ENCODE data around the gene FAHD2A. TPM values are rescaled to one million over a fixed set of nuclear protein-coding genes. Genes with fewer than 3 reads are reported as not detected.
A peak's percentile ranks its signal among the peaks of the same experiment; 100 is the strongest.
"Not testable (repeated sequence)": the region's sequence is repeated elsewhere in the genome, so short reads cannot be mapped to it uniquely, and the experiment has no call there.

Gene FAHD2A
- total RNA-seq, 1 experiment from 2014 or later, result 26.3 TPM

GRCh38 chr2:95375532-95376150, 26.9 kb upstream of the FAHD2A start:
- no peak for DNase-seq (ENCODE audit: low read depth)

- no peak for DNase-seq (ENCODE audit: low read depth)
These were observed 25.9 kb upstream of the FAHD2A start for GRCh38 chr2:95376311-95377215.

DNA sequence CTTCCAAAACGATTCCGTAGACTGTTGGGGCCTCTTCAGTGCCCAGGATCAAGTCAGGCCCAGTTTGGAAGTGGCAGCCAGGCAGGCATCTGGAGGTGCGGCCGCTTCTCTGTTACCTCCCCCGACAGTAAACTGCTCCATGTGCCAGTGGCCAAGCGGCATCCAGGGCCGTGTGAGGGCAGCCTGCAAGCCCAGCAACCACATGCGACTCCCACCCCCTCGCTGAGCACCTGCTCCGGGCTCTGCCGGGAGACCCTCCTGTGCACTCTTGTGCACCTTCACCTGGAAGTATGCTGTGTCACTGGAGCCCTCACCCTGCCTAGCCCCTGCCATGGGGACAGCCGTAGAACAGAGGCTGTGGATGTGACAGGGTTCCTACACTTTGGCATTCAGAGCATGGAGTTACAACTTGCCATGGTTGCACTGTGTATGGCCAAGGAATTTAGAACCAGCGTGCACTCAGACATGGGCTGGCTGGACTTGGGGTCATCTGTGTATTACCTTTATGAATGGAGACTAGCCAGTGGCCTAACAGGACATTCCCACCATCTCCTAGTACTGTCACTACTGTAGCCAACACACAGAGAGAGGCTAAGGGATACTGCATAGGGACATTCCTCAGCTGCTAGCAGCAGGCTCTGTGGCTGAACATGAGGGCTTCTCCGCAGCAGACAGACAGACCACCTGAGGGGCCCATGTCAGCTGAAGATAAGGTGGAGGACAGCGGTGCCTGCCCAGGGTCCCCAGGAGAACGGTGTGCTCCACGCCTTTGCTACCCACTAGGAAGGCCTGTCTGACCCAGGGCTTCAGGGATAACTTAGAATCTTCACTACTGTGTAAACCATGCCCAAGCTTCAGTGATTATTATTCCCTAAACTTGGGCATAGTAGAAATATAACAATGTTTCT, 25.0 kb upstream of the FAHD2A start:
- no peak for DNase-seq (ENCODE audit: low read depth)

GRCh38 chr2:95378281-95378680, 24.2 kb upstream of the FAHD2A start:
- DNase-seq (ENCODE audit: low read depth), result not testable (repeated sequence)

- DNase-seq (ENCODE audit: low read depth), result no peak
These were observed 23.1 kb upstream of the FAHD2A start for GRCh38 chr2:95379371-95379831.

DNA sequence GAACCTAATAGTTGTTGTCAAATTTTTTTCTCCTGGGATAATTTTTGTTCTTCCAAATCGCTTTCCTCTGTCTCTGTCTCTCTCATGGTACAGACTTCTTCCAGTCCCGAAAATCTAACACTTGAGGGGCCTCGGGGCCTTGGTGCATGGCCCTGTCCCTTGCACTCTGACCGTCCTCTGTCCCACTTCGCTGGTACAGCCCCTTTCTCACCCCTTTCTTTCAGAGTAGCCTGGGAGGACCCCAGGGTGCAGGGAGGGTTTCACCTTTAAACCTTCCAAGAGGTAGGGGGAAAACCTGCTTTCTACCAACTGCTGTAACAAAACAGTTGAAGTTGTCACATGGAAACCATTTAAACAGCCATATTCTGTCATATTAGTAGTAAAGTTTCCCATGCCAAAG, 22.2 kb upstream of the FAHD2A start:
- DNase-seq (ENCODE audit: low read depth), result no peak

GRCh38 chr2:95380731-95381130, 21.8 kb upstream of the FAHD2A start:
- DNase-seq (ENCODE audit: low read depth), result no peak

DNA sequence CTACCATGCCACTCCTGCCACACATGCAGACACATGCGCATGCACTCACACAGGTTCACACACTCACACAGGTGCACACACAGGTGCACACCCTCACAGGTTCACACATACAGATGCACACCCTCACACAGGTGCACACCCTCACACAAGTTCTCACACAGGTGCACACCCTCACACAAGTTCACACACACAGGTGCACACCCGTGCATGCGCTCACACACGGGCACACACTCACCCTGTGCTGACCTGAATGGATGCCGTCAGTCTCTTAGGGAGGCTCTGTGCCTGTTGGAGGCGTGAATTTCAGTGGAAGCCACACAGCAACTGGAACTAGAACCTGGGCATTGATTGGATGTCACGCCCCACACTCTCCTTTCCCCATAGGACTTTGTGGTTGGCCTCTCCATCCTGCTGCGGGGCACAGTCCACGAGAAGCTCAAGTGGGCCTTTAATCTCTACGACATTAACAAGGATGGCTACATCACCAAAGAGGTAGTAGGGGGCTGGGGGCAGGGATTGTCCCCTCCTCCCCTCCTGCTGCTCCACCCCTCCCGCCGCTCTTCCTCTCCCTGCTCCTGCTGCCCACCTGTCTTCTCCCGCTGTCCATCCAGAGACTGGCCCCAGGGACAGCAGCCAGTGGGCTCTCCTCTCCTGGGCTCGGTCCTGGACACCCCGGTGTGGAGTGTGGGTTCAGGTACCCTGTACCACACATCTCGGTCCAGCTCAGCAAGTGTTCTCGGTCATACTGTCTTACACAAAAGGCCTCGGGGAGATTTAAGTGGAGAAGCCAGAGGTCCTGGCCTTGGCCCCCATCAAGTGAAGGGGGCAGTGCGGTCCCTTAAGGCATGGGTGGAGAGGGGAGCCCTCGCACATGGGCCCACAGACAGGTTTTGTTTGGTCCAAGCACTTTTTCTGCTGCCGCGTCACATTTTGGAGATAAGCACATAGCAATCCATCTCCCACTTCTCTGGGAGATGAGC, 21.0 kb upstream of the FAHD2A start:
- no peak for DNase-seq (ENCODE audit: low read depth)

GRCh38 chr2:95382192-95382591, 20.3 kb upstream of the FAHD2A start:
- DNase-seq (ENCODE audit: low read depth), result no peak

- DNase-seq (ENCODE audit: low read depth), result no peak
These were observed 19.5 kb upstream of the FAHD2A start for GRCh38 chr2:95382686-95383634.

- DNase-seq (ENCODE audit: low read depth), result no peak
These were observed 18.9 kb upstream of the FAHD2A start for GRCh38 chr2:95383635-95384027.

DNA sequence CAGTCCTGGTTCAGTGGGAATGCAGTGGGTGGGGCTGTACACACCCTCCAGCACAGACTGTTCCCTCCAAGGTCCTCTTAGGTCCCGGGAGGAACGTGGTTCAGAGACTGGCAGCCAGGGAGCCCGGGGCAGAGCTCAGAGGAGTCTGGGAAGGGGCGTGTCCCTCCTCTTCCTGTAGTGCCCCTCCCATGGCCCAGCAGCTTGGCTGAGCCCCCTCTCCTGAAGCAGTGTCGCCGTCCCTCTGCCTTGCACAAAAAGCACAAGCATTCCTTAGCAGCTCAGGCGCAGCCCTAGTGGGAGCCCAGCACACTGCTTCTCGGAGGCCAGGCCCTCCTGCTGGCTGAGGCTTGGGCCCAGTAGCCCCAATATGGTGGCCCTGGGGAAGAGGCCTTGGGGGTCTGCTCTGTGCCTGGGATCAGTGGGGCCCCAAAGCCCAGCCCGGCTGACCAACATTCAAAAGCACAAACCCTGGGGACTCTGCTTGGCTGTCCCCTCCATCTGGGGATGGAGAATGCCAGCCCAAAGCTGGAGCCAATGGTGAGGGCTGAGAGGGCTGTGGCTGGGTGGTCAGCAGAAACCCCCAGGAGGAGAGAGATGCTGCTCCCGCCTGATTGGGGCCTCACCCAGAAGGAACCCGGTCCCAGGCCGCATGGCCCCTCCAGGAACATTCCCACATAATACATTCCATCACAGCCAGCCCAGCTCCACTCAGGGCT, 17.5 kb upstream of the FAHD2A start:
- DNase-seq (ENCODE audit: low read depth), result no peak

- no peak for DNase-seq (ENCODE audit: low read depth)
These were observed 16.9 kb upstream of the FAHD2A start for GRCh38 chr2:95385570-95385984.

DNA sequence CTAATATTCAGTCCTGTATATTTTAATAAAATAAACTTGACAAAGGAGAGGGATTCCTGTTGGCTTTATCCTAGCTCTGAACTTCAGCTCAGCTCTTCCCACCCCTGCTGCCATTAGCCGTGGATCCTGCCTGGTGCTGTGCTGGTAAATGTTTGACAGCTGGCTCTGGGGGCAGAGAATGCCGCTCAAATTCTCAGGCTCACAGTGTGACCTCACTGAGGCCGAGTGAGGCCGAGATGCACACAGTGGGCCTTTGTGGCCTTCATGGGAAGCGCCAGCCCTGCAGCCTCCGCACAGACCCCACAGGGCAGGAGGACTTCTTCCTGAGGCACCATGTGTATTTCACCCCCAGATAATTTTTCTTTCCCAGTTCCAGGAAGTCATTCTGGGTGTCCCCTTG, 16.5 kb upstream of the FAHD2A start:
- DNase-seq (ENCODE audit: low read depth), result no peak

DNA sequence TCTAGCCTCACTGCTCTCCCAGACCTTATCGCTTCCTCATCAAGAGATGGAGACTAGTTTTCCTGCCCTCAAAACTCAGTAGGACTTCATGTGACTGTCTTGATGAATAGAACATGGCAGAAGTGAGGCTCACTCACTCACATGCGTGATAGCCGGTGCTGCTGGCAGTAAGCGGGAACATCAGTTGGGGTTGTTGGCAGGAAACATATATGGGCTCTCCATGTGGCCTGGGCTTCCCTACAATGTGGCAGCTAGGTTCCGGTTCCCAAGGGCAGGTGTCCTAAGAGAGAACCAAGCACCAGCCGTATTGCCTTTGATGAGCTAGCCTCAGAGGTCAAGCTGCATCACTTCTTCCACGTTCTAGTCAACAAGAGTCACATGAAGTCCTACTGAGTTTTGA, 15.2 kb upstream of the FAHD2A start:
- no peak for DNase-seq (ENCODE audit: low read depth)

DNA sequence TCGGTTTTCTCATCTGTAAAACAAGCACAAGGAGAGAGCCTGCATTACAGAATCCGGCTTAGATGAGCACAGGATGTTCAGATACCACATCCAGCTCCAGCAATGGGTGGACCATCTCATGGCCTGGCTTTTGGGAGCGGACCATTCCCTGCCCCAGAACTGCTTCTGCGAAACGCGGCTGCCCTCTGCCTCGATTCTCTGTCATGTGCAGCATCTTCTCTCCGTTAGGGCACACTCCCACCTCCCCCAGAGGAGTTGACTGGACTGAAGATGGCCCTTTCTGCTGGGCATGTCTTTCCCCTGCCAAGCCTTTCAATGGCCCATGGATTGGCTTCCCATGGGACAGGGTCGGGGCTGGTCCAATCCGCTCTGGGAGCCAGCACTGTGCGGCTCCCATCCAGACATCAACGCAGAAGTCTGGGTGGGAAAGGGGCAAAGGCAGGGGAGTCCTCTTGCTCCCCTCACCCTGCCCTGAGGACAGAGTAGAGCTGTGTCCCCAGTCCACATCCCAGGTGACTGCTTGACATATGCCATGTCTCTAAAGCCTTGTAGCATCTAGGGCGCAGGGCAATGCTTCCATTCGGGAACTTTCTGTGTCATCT, 14.3 kb upstream of the FAHD2A start:
- DNase-seq (ENCODE audit: low read depth), result no peak

GRCh38 chr2:95388856-95389244, 13.7 kb upstream of the FAHD2A start:
- peak; percentile 15 for DNase-seq (ENCODE audit: low read depth)

GRCh38 chr2:95389245-95390119, 13.0 kb upstream of the FAHD2A start:
- DNase-seq (ENCODE audit: low read depth), result peak; percentile 71
